Activated CD4-positive, alpha-beta T cell treated with anti-CD3 and anti-CD28 coated beads, Interleukin-2, Interleukin-6, amounts not matched to agents 100 ng/mL and 50 ng/mL, durations not matched to agents 16 hours and 8 hours (primary cell): ENCODE measurements around the gene ZNF705A.
A peak's percentile ranks its signal among the peaks of the same experiment; 100 is the strongest.
"Not testable (repeated sequence)": the region's sequence is repeated elsewhere in the genome, so short reads cannot be mapped to it uniquely, and the experiment has no call there.

ENCODE experiments used
- DNase-seq: peaks from one replicate; pipeline ENCODE4 v3.0.0-alpha.2; 2020

ZNF705A gene

GRCh38 chr12:8188088-8188487 is 31.3 kb downstream of the ZNF705A start:
- not testable (repeated sequence) for DNase-seq

GRCh38 chr12:8197685-8198308 is 41.0 kb downstream of the ZNF705A start:
- DNase-seq, result not testable (repeated sequence)

- DNase-seq, result not testable (repeated sequence)
Observed at GRCh38 chr12:8218711-8219382, 62.0 kb downstream of the ZNF705A start.

GRCh38 chr12:8221375-8221774 is 64.6 kb downstream of the ZNF705A start:
- not testable (repeated sequence) for DNase-seq

- not testable (repeated sequence) for DNase-seq
Observed at GRCh38 chr12:8221844-8222243, 65.0 kb downstream of the ZNF705A start.

GRCh38 chr12:8222303-8222702 is 65.5 kb downstream of the ZNF705A start:
- DNase-seq, result not testable (repeated sequence)

- DNase-seq, result not testable (repeated sequence)
Observed at GRCh38 chr12:8223646-8224045, 66.8 kb downstream of the ZNF705A start.

GRCh38 chr12:8224782-8225181 is 68.0 kb downstream of the ZNF705A start:
- not testable (repeated sequence) for DNase-seq

- no peak for DNase-seq
Observed at GRCh38 chr12:8226355-8226754, 69.5 kb downstream of the ZNF705A start.

GRCh38 chr12:8226992-8227731 is 70.3 kb downstream of the ZNF705A start, which contains the start of gene FAM90A1:
Gene FAM90A1 (minus strand): TSS chr12:8227618. CDS start chr12:8224832, 2,786 bp downstream.
- DNase-seq, result peak; percentile 65

- DNase-seq, result not testable (repeated sequence)
Observed at GRCh38 chr12:8227732-8228077, 70.9 kb downstream of the ZNF705A start.

- not testable (repeated sequence) for DNase-seq
Observed at GRCh38 chr12:8228607-8229006, 71.8 kb downstream of the ZNF705A start.

GRCh38 chr12:8229486-8229885 is 72.7 kb downstream of the ZNF705A start:
- not testable (repeated sequence) for DNase-seq
